ENCODE data around the gene GMPS. TPM values are rescaled to one million over a fixed set of nuclear protein-coding genes. Genes with fewer than 3 reads are reported as not detected.

The GMPS gene
- total and polyA plus RNA-seq, 10 of the 15 experiments (the other 5 are each of a cell fraction or from before 2014, with no cell fraction given), result 33.2 to 143 (median 79.0) TPM

- FAIRE-seq (peak; percentile 49), ATAC-seq (peak; percentile 76), DNase-seq (ENCODE audit: low read depth, low spot score) (no peak)
- ChIA-PET POLR2A (no interaction called here), SMC1A (ENCODE audit: uncharacterized antibody, unreplicated experiment) (no interaction called here), RAD21 (ENCODE audit: unreplicated experiment) (no interaction called here), CTCF (interaction anchor here (0.8 kb wide), 1 partner anchor 167 kb away, joined by 3 read pairs; the partner anchor contains the start of gene C3orf33)
- H3K36me3 ChIP-seq (ENCODE audit: control insufficient read depth in 2 of 2, insufficient read depth in 2 of 2, low read length in 1 of 2), result no peaks in the 10 kb centered on the region
- H3K9ac ChIP-seq (ENCODE audit: control insufficient read depth, insufficient read depth, low read length), result no peak overlapping the region
- no peaks in the 10 kb centered on the region for H4K20me1 ChIP-seq (ENCODE audit: control insufficient read depth, insufficient read depth)
- TF ChIP-seq, protein P1, sequence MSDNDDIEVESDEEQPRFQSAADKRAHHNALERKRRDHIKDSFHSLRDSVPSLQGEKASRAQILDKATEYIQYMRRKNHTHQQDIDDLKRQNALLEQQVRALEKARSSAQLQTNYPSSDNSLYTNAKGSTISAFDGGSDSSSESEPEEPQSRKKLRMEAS (IDR thresholded peaks at IDR 0.05; ENCODE audit: low read depth, low read length), result no peak
- no peak for TF ChIP-seq SIN3A (IDR thresholded peaks at IDR 0.05; ENCODE audit: low read depth, low read length)
- TF ChIP-seq SPI1 (IDR thresholded peaks at IDR 0.05; ENCODE audit: borderline replicate concordance, insufficient read depth, low read depth, low read length), result 0 out of 2 replicates have a peak, but pooled peaks have one; percentile 7
- no peak for TF ChIP-seq NR2C2 (IDR thresholded peaks at IDR 0.05; ENCODE audit: borderline replicate concordance, control insufficient read depth, insufficient read length, low read depth)
- peak overlapping the region; percentile 38; the same call in 1 of the 2 replicates for H3K4me2 ChIP-seq (ENCODE audit: control insufficient read depth, insufficient read depth)
- no peak overlapping the region for H3K4me3 ChIP-seq
- no peaks in the 10 kb centered on the region for H3K79me2 ChIP-seq (ENCODE audit: control insufficient read depth, insufficient read depth, low read length)
- H3K27ac ChIP-seq (ENCODE audit: control insufficient read depth, insufficient read depth), result no peak overlapping the region
- BruUV-seq (replicated peaks), result no TSS peak
- intact Hi-C loops (cut with micrococcal nuclease; ENCODE audit: unreplicated experiment), result no loop called here
- no peaks in the 10 kb centered on the region for H3K4me1 ChIP-seq (ENCODE audit: control insufficient read depth, insufficient read depth, low read length)
- no peaks in the 10 kb centered on the region for H3K27me3 ChIP-seq (replicated peaks in 1 of 2; ENCODE audit: control insufficient read depth in 2 of 2, insufficient read depth in 2 of 2, low read length in 1 of 2)
- no peaks in the 10 kb centered on the region for H3K9me3 ChIP-seq (replicated peaks; ENCODE audit: control insufficient read depth, insufficient read depth, low read length)
- WGBS (ENCODE audit: insufficient coverage, insufficient replicate concordance, low lambda C conversion rate, missing lambda C conversion rate), result 16% methylated on average over 4 of the region's 4 CpGs
- peak overlapping the region; percentile 28; the same call in 1 of the 2 replicates for H2AFZ ChIP-seq (ENCODE audit: control insufficient read depth, low read depth, low read length)
- in situ Hi-C loops (cut with MboI), result no loop called here
These were observed 102.6 kb downstream of the GMPS start for GRCh38 chr3:155972885-155973584.

DNA sequence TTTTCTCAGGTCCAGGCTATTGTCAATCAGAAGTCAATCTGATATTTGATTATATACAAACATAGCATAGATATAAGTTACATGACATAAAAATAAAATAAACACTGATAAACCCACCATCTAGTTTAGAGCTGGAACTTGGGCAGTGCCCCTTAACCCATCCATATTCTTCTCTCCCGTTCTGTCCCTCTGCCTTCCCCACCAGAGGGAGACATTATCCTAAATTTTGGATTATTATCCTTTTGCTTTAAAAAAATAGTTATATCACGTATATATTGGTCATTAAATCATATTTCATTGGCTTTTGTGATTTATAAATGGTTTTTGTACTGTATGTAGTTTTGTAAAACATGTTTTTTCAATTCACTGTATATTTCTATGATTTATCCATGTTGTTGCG is 107.9 kb downstream of the GMPS start:
- in situ Hi-C loops (cut with MboI) (no loop called here), intact Hi-C loops (cut with micrococcal nuclease; ENCODE audit: unreplicated experiment) (no loop called here)
- no peak overlapping the region for H2AFZ ChIP-seq (ENCODE audit: control insufficient read depth, low read depth, low read length)
- no peak overlapping the region for H3K4me2 ChIP-seq (ENCODE audit: control insufficient read depth, insufficient read depth)
- TF ChIP-seq ZBED1 (IDR thresholded peaks at IDR 0.05; ENCODE audit: borderline replicate concordance) (no peak), USF1 (IDR thresholded peaks at IDR 0.05; ENCODE audit: borderline replicate concordance, extremely low read length, insufficient read depth, low read depth, low read length) (no peak), CTCF (IDR thresholded peaks at IDR 0.05 in 2 of 3, conservative IDR thresholded peaks at IDR 0.05 in 1 of 3; ENCODE audit: control insufficient read depth in 2 of 3, extremely low read depth in 1 of 3, insufficient read depth in 1 of 3, low read depth in 3 of 3, low read length in 3 of 3) (peak in 2 of 3 experiments; percentile 4 to 6; a peak in 1 of 6 replicates)
- H3K27ac ChIP-seq (ENCODE audit: control insufficient read depth, insufficient read depth), result no peak overlapping the region
- H3K9me3 ChIP-seq (replicated peaks; ENCODE audit: control insufficient read depth, insufficient read depth, low read length), result no peaks in the 10 kb centered on the region
- no peaks in the 10 kb centered on the region for H3K4me1 ChIP-seq (ENCODE audit: control insufficient read depth, insufficient read depth, low read length)
- H3K4me3 ChIP-seq, result no peak overlapping the region
- SMC1A ChIA-PET (ENCODE audit: uncharacterized antibody, unreplicated experiment), result no interaction called here
- no peak for DNase-seq (ENCODE audit: low read depth, low spot score)
- H3K36me3 ChIP-seq (ENCODE audit: control insufficient read depth in 2 of 2, insufficient read depth in 2 of 2, low read length in 1 of 2), result no peaks in the 10 kb centered on the region
- H3K27me3 ChIP-seq (replicated peaks in 1 of 2; ENCODE audit: control insufficient read depth in 2 of 2, insufficient read depth in 2 of 2, low read length in 1 of 2), result no peaks in the 10 kb centered on the region
- ATAC-seq, result no peak
- BruUV-seq (replicated peaks), result no TSS peak
- CTCF ChIA-PET, result interaction anchor here (0.8 kb wide), 1 partner anchor 16 kb away, joined by 4 read pairs; no protein-coding TSS in a partner anchor
- no peaks in the 10 kb centered on the region for H3K79me2 ChIP-seq (ENCODE audit: control insufficient read depth, insufficient read depth, low read length)
- no peak overlapping the region for H3K9ac ChIP-seq (ENCODE audit: control insufficient read depth, insufficient read depth, low read length)
- WGBS (ENCODE audit: insufficient coverage, insufficient replicate concordance, low lambda C conversion rate, missing lambda C conversion rate), result 68% methylated on average over 3 of the region's 3 CpGs
- FAIRE-seq, result no peak
- RAD21 ChIA-PET (ENCODE audit: unreplicated experiment), result no interaction called here
- no peaks in the 10 kb centered on the region for H4K20me1 ChIP-seq (ENCODE audit: control insufficient read depth, insufficient read depth)
- POLR2A ChIA-PET, result no interaction called here

Measured in GM12878 (cell line).